Measurements from ENCODE around the gene POLR3G.
A peak's percentile ranks its signal among the peaks of the same experiment; 100 is the strongest.

The POLR3G gene

GRCh38 chr5:90479611-90480385, 5.1 kb downstream of the POLR3G start:
- no peak for TF ChIP-seq CTCF (IDR thresholded peaks at IDR 0.05; ENCODE audit: low read depth, low read length)
- DNase-seq (ENCODE audit: extremely low read depth, low read depth): no peak

DNA sequence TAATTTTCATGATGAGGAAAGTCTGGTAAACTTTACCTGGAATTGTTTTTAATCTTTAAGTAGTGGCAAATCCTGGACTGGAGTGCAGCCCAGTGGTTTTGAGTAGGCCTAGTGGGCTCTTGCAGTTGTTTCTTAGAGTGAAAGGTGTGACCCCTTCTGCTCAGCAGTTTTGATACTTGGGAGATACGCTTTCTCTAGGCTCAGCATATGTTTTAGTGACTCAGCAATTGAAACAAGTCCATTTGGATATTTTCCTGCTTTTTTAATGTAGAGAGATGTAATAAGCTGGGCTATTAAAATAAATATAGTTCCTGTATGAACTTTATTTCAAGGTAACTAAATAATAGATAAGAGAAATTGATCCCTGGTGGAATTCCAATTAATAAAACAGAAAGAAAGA, 6.0 kb downstream of the POLR3G start:
- DNase-seq (ENCODE audit: extremely low read depth, low read depth): no peak
- no peak for TF ChIP-seq CTCF (IDR thresholded peaks at IDR 0.05; ENCODE audit: low read depth, low read length)

- no peak for TF ChIP-seq CTCF (IDR thresholded peaks at IDR 0.05; ENCODE audit: low read depth, low read length)
- no peak for DNase-seq (ENCODE audit: extremely low read depth, low read depth)
These were observed 8.5 kb downstream of the POLR3G start for GRCh38 chr5:90483206-90483605.

GRCh38 chr5:90484540-90484939, 9.9 kb downstream of the POLR3G start:
- TF ChIP-seq CTCF (IDR thresholded peaks at IDR 0.05; ENCODE audit: low read depth, low read length): no peak
- DNase-seq (ENCODE audit: extremely low read depth, low read depth): no peak

DNA sequence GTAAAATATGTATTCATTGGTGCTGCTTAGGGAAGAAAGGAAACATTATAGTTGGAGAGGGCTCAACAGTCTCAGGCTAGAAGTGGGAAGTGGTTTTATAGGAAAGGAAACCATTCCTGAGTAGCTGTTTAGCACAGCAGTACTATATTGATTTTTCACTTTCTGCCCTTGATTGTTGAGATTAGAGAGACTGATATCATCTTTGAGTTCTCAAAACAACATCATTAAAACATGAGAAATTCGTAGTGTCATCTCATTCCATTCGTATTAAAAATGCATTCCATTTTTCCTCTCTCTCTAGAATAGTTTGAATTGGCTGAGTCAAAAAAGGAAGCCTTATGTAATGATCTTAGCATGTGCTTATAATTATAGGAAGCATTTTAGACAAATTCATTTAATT, 14.1 kb downstream of the POLR3G start:
- no peak for TF ChIP-seq CTCF (IDR thresholded peaks at IDR 0.05; ENCODE audit: low read depth, low read length)
- peak; percentile 27 for DNase-seq (ENCODE audit: extremely low read depth, low read depth)

DNA sequence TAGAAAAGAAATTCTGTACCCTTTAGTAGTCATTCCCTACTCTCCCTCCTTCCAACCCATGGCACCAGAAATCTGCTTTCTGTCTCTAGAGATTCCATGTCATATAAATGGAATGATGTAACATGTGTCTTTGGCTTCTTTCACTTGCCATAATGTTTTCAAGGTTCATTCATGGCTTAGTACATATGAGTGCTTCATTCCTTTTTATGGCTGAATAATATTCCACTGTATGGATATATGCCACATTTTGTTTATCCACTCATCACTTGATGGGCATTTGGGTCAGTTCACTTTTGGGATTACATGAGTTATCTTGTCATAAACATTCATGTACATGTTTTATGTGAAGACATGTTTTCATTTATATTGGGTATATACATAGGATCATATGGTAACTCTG, 19.4 kb downstream of the POLR3G start:
- TF ChIP-seq CTCF (IDR thresholded peaks at IDR 0.05; ENCODE audit: low read depth, low read length): no peak
- no peak for DNase-seq (ENCODE audit: extremely low read depth, low read depth)

GRCh38 chr5:90495146-90495545, 20.5 kb downstream of the POLR3G start:
- TF ChIP-seq CTCF (IDR thresholded peaks at IDR 0.05; ENCODE audit: low read depth, low read length): no peak
- no peak for DNase-seq (ENCODE audit: extremely low read depth, low read depth)
